A549 (cell line): Measurements from ENCODE around the gene JAZF1. TPM values are rescaled to one million over a fixed set of nuclear protein-coding genes. Genes with fewer than 3 reads are reported as not detected.

ENCODE experiments used
- ATAC-seq, 2 experiments: fragments of 200-7000 bp in 1 of 2; fragments of >200 bp in 1 of 2; cut with Nextera tagmentation in 1 of 2; cut with Tn5 transposase in 1 of 2; 3 replicates each; pipeline versions ENCODE4 v1.8.0 to v1.9.1; 2018 to 2020; ENCODE audit warnings: mild to moderate bottlenecking in 1 of 2, moderate library complexity in 1 of 2
- CTCF ChIA-PET: fragments of 300-600 bp; sonication (Branson Sonifier 250); formaldehyde crosslinking; extraction: SDS; loops from one replicate; lab custom pipeline; 2021; ENCODE audit warnings: antibody characterized with exemption, inconsistent platforms; lab: Yijun Ruan, JAX
- POLR2A ChIA-PET: fragments of 350-600 bp; formaldehyde crosslinking; extraction: SDS; loops from one replicate; lab custom pipeline; 2021; ENCODE audit warnings: antibody characterized with exemption, inconsistent platforms; lab: Yijun Ruan, JAX
- DNase-seq, 2 experiments: peaks; one replicate each; pipeline versions ENCODE4 v3.0.0 to v3.0.0-alpha.2; 2011 to 2016; ENCODE audit warnings: low read depth in 1 of 2, low spot score in 1 of 2
- FAIRE-seq: peaks from 2 replicates; lab custom pipeline; 2011; peaks lifted over from hg19 to GRCh38; lab: Jason Lieb, UNC
- H3K27ac ChIP-seq, 2 experiments: fragments of >200 bp; sonication (Bioruptor Twin); formaldehyde crosslinking; 3 replicates each; pipeline ENCODE4 v1.5.1; 2016 to 2017
- H3K4me1 ChIP-seq: fragments of >200 bp; sonication (Bioruptor Twin); formaldehyde crosslinking; 3 replicates; pipeline ENCODE4 v1.6.1; 2016
- H3K4me2 ChIP-seq: fragments of >200 bp; sonication (Bioruptor Twin); formaldehyde crosslinking; 3 replicates; pipeline ENCODE4 v1.6.1; 2016
- H3K4me3 ChIP-seq: fragments of >200 bp; sonication (Bioruptor Twin); formaldehyde crosslinking; 3 replicates; pipeline ENCODE4 v1.5.1; 2016
- H3K9me3 ChIP-seq: fragments of >200 bp; sonication (Bioruptor Twin); formaldehyde crosslinking; 3 replicates; pipeline ENCODE4 v1.6.1; 2016
- BHLHE40 ChIP-seq: IDR thresholded peaks from 2 replicates; pipeline ENCODE4 v1.6.1; 2012; ENCODE audit warnings: low read depth, low read length, inconsistent platforms
- CEBPB ChIP-seq, 2 experiments: fragments of >200 bp in 1 of 2; sonication (Bioruptor Twin) in 1 of 2; formaldehyde crosslinking in 1 of 2; IDR thresholded peaks; 2 replicates each; pipeline ENCODE4 v1.6.1; 2012 to 2016
- CHD2 ChIP-seq: fragments of 150-350 bp; IDR thresholded peaks from 2 replicates; pipeline ENCODE4 v1.6.1; 2014; ENCODE audit warnings: low read length; ENCODE audit not compliant: partially characterized antibody
- CHD4 ChIP-seq: fragments of 200-600 bp; sonication (generic); IDR thresholded peaks from 2 replicates; pipeline ENCODE4 v1.6.1; 2016; ENCODE audit warnings: antibody characterized with exemption, mild to moderate bottlenecking, borderline replicate concordance
- CTCF ChIP-seq: fragments of >200 bp; sonication (Bioruptor Twin); formaldehyde crosslinking; IDR thresholded peaks from 3 replicates; pipeline ENCODE4 v1.5.1; 2016
- EHMT2 ChIP-seq: fragments of 200-600 bp; sonication (generic); IDR thresholded peaks from 2 replicates; pipeline ENCODE4 v1.6.1; 2016; ENCODE audit warnings: antibody characterized with exemption, low read depth, mild to moderate bottlenecking, moderate library complexity
- EP300 ChIP-seq, 2 experiments: fragments of >200 bp; sonication (Bioruptor Twin); formaldehyde crosslinking; IDR thresholded peaks; 2 replicates in 1 of 2; 3 replicates in 1 of 2; pipeline ENCODE4 v1.6.1; 2016 to 2017
- FOSL2 ChIP-seq, 2 experiments: fragments of 450-650 bp in 1 of 2; fragments of >200 bp in 1 of 2; sonication (Bioruptor Twin) in 1 of 2; formaldehyde crosslinking; IDR thresholded peaks; 2 replicates each; pipeline versions ENCODE4 v1.5.0 to v1.6.1; 2016 to 2020; ENCODE audit warnings: mild to moderate bottlenecking in 1 of 2, moderate library complexity in 1 of 2
- GATA3 ChIP-seq: IDR thresholded peaks from 2 replicates; pipeline ENCODE4 v1.6.1; 2012; ENCODE audit warnings: borderline replicate concordance
- HES2 ChIP-seq: fragments of >200 bp; sonication (Bioruptor Twin); formaldehyde crosslinking; IDR thresholded peaks from 2 replicates; pipeline ENCODE4 v1.6.1; 2016
- HMGXB4 ChIP-seq: fragments of 250-450 bp; sonication (Bioruptor Pico); IDR thresholded peaks from 2 replicates; pipeline ENCODE4 v1.5.0; 2021; ENCODE audit warnings: mild to moderate bottlenecking, moderate library complexity, borderline replicate concordance
- JUN ChIP-seq, 2 experiments: fragments of >200 bp; sonication (Bioruptor Twin); formaldehyde crosslinking; IDR thresholded peaks; 2 replicates in 1 of 2; 3 replicates in 1 of 2; pipeline ENCODE4 v1.6.1; 2016 to 2017
- JUNB ChIP-seq: fragments of >200 bp; sonication (Bioruptor Twin); formaldehyde crosslinking; IDR thresholded peaks from 2 replicates; pipeline ENCODE4 v1.6.1; 2016
- KDM1A ChIP-seq: fragments of 200-600 bp; sonication (generic); IDR thresholded peaks from 2 replicates; pipeline ENCODE4 v1.6.1; 2016; ENCODE audit warnings: low read depth, mild to moderate bottlenecking
- MAFK ChIP-seq: fragments of 450-650 bp; IDR thresholded peaks from 2 replicates; pipeline ENCODE4 v1.6.1; 2014; ENCODE audit not compliant: partially characterized antibody
- MAZ ChIP-seq: fragments of 150-350 bp; IDR thresholded peaks from 2 replicates; pipeline ENCODE4 v1.6.1; 2014; ENCODE audit warnings: antibody characterized with exemption, low read depth, low read length, borderline replicate concordance
- MYC ChIP-seq: IDR thresholded peaks from 2 replicates; pipeline ENCODE4 v1.6.1; 2012; ENCODE audit warnings: mild to moderate bottlenecking, inconsistent platforms, low read length, improper control_type of control experiment, borderline replicate concordance
- NPAS2 ChIP-seq: fragments of 250-450 bp; sonication (Bioruptor Pico); IDR thresholded peaks from 2 replicates; pipeline ENCODE4 v1.8.0; 2022; ENCODE audit warnings: mild to moderate bottlenecking, moderate library complexity, borderline replicate concordance
- POLR2AphosphoS2 ChIP-seq: conservative IDR thresholded peaks from 2 replicates; pipeline ENCODE4 v1.6.1; 2012; ENCODE audit warnings: low read length, improper control_type of control experiment, inconsistent platforms
- RARB ChIP-seq: fragments of 250-450 bp; sonication (Bioruptor Pico); IDR thresholded peaks from 2 replicates; pipeline ENCODE4 v1.8.0; 2021; ENCODE audit warnings: mild to moderate bottlenecking, moderate library complexity
- RCOR1 ChIP-seq: fragments of 150-350 bp; IDR thresholded peaks from 2 replicates; pipeline ENCODE4 v1.6.1; 2014; ENCODE audit warnings: antibody characterized with exemption, low read length, low read depth
- RFX5 ChIP-seq: fragments of 450-650 bp; IDR thresholded peaks from 2 replicates; pipeline ENCODE4 v1.7.1; 2014; ENCODE audit warnings: antibody characterized with exemption, mild to moderate bottlenecking, moderate library complexity
- RNF2 ChIP-seq: fragments of 200-600 bp; sonication (generic); IDR thresholded peaks from 2 replicates; pipeline ENCODE4 v1.6.1; 2016; ENCODE audit warnings: low read depth, mild to moderate bottlenecking, antibody characterized with exemption, moderate library complexity, borderline replicate concordance
- SMC3 ChIP-seq: fragments of >200 bp; sonication (Bioruptor Twin); formaldehyde crosslinking; IDR thresholded peaks from 3 replicates; pipeline ENCODE4 v1.6.1; 2018; ENCODE audit warnings: inconsistent platforms
- SREBF2 ChIP-seq: fragments of 450-650 bp; IDR thresholded peaks from 2 replicates; pipeline ENCODE4 v1.6.1; 2014; ENCODE audit warnings: mild to moderate bottlenecking, moderate library complexity
- TP53 ChIP-seq: fragments of 250-450 bp; sonication (Bioruptor Pico); IDR thresholded peaks from 2 replicates; pipeline ENCODE4 v1.5.0; 2021; ENCODE audit warnings: mild to moderate bottlenecking, moderate library complexity
- ZFP36 ChIP-seq: fragments of 450-650 bp; IDR thresholded peaks from 2 replicates; pipeline ENCODE4 v1.6.1; 2014; ENCODE audit warnings: borderline replicate concordance; ENCODE audit not compliant: partially characterized antibody
- ZSCAN20 ChIP-seq: fragments of 250-450 bp; sonication (Bioruptor Pico); IDR thresholded peaks from 2 replicates; pipeline ENCODE4 v1.8.0; 2022; ENCODE audit warnings: mild to moderate bottlenecking, moderate library complexity
- WGBS: methylation state at CpG from one replicate; pipeline ENCODE4 v1.1.6; 2017; ENCODE audit errors: missing lambda C conversion rate; 5-methylcytosine and 5-hydroxymethylcytosine counted together
- polyA plus RNA-seq, 4 experiments: library from polyadenylated mRNA; depleted of rRNA in 3 of 4; stranded (reverse); fragments of >200 nt; fragmentation: RNase III in 1 of 4; extraction: RNeasy Plus Mini Kit Qiagen cat#74134 plus additional on column Dnase treatment in 1 of 4; gene quantifications; 2 replicates in 3 of 4; 3 replicates in 1 of 4; pipeline ENCODE4 v1.2.3, GENCODE V29; 2011 to 2017

JAZF1 gene
- polyA plus RNA-seq, 2 of the 4 experiments (the other 2 are of a cell fraction): 1.9 to 2.8 TPM

- 95% methylated on average over 5 of the region's 5 CpGs for WGBS
- Histone ChIP-seq H3K4me2 (no peak overlapping the region), H3K27ac (peak overlapping the region; percentile 2 to 78; a peak in 4 of 6 replicates), H3K4me1 (peaks cover 20% of the 10 kb centered on the region; the same call in 2 of the 3 replicates), H3K4me3 (no peak overlapping the region), H3K9me3 (0 out of 3 replicates have a peak, but pooled peaks cover 4% of the 10 kb centered on the region)
- TF ChIP-seq CHD4 (no peak), EHMT2 (no peak), ZSCAN20 (CRISPR knock-in tag) (no peak), POLR2AphosphoS2 (no peak)
- FAIRE-seq (no peak), ATAC-seq (no peak), DNase-seq (no peak)
- CTCF ChIA-PET: interaction anchor here (1.3 to 4.3 kb wide), 6 partner anchors 10 to 830 kb away, joined by 3 to 27 read pairs (median 19); no protein-coding TSS in a partner anchor
- POLR2A ChIA-PET: no interaction called here
Measured at GRCh38 chr7:28018446-28018845, 162.1 kb downstream of the JAZF1 start.

- TF ChIP-seq KDM1A (no peak), RNF2 (no peak), RCOR1 (no peak), GATA3 (no peak), JUN (IDR thresholded peaks at IDR 0.05) (no peak), RFX5 (no peak), EHMT2 (no peak), NPAS2 (CRISPR knock-in tag) (no peak), RARB (CRISPR knock-in tag) (no peak), CHD2 (no peak), CEBPB (IDR thresholded peaks at IDR 0.05) (no peak), CTCF (no peak), SREBF2 (no peak), MAFK (no peak)
- TF ChIP-seq, all 56 proteins: peak for 0
- peak overlapping the region in 1 of 2 experiments; percentile 78; a peak in 4 of 6 replicates for H3K27ac ChIP-seq
- CTCF ChIA-PET: interaction anchor here (1.3 to 1.4 kb wide), 2 partner anchors 413 to 830 kb away, joined by 3 to 6 read pairs; no protein-coding TSS in a partner anchor
- 0 out of 3 replicates have a peak, but pooled peaks cover 4% of the 10 kb centered on the region for H3K9me3 ChIP-seq
- no peak overlapping the region for H3K4me3 ChIP-seq
- WGBS: 91% methylated on average over 7 of the region's 7 CpGs
- no peak for DNase-seq
- FAIRE-seq: no peak
- H3K4me2 ChIP-seq: no peak overlapping the region
- H3K4me1 ChIP-seq: peaks cover 20% of the 10 kb centered on the region; the same call in 2 of the 3 replicates
- POLR2A ChIA-PET: no interaction called here
- ATAC-seq: no peak
Measured at GRCh38 chr7:28018020-28018419, 162.6 kb downstream of the JAZF1 start.

- POLR2A ChIA-PET: no interaction called here
- no peak for DNase-seq
Measured at GRCh38 chr7:28017372-28017771, 163.2 kb downstream of the JAZF1 start.

GRCh38 chr7:28016297-28016696 is 164.3 kb downstream of the JAZF1 start:
- no peak overlapping the region for H3K4me3 ChIP-seq
- POLR2A ChIA-PET: interaction anchor here (0.6 kb wide), 1 partner anchor 222 kb away, joined by 3 read pairs; no protein-coding TSS in a partner anchor
- H3K4me2 ChIP-seq: no peak overlapping the region
- peaks cover 20% of the 10 kb centered on the region; the same call in 2 of the 3 replicates for H3K4me1 ChIP-seq
- DNase-seq (no peak), FAIRE-seq (no peak), ATAC-seq (no peak)
- CTCF ChIA-PET: interaction anchor here (1.5 to 1.9 kb wide), 3 partner anchors 77 to 805 kb away, joined by 4 to 5 read pairs (median 4); no protein-coding TSS in a partner anchor
- WGBS: 77% methylated on average over 2 of the region's 2 CpGs
- H3K9me3 ChIP-seq: 0 out of 3 replicates have a peak, but pooled peaks cover 4% of the 10 kb centered on the region
- no peak overlapping the region for H3K27ac ChIP-seq
- no peak for TF ChIP-seq CHD2
- TF ChIP-seq EP300 (IDR thresholded peaks at IDR 0.05): no peak
- TF ChIP-seq BHLHE40: no peak
- TF ChIP-seq HMGXB4 (CRISPR knock-in tag): no peak
- no peak for TF ChIP-seq ZFP36
- no peak for TF ChIP-seq HES2
- TF ChIP-seq JUNB: no peak
- no peak for TF ChIP-seq SMC3
- TF ChIP-seq MAZ: no peak
- no peak for TF ChIP-seq MYC

More at GRCh38 chr7:28017372-28017771, 163.2 kb downstream of the JAZF1 start:
- FAIRE-seq (no peak), ATAC-seq (no peak)
- TF ChIP-seq FOSL2 (IDR thresholded peaks at IDR 0.05) (no peak), FOSL2 (CRISPR knock-in tag; IDR thresholded peaks at IDR 0.05) (0 out of 2 replicates have a peak, but pooled peaks have one; percentile 33), TP53 (CRISPR knock-in tag) (no peak)
- peaks cover 20% of the 10 kb centered on the region; the same call in 2 of the 3 replicates for H3K4me1 ChIP-seq
- 0 out of 3 replicates have a peak, but pooled peaks cover 4% of the 10 kb centered on the region for H3K9me3 ChIP-seq
- CTCF ChIA-PET: interaction anchor here (1.4 kb wide), 1 partner anchor 412 kb away, joined by 6 read pairs; no protein-coding TSS in a partner anchor
- 88% methylated on average over 4 of the region's 4 CpGs for WGBS
- H3K27ac ChIP-seq: peak overlapping the region in 1 of 2 experiments; percentile 78; a peak in 2 of 6 replicates
- no peak overlapping the region for H3K4me2 ChIP-seq
- no peak overlapping the region for H3K4me3 ChIP-seq
